HG03457 (cell line): ENCODE measurements around the gene ARHGAP31.
"Not testable (repeated sequence)": the region's sequence is repeated elsewhere in the genome, so short reads cannot be mapped to it uniquely, and the experiment has no call there.

Experiments
- ATAC-seq: cut with Tn5 transposase; IDR thresholded peaks from one replicate; pipeline ENCODE4 v1.9.1; 2021; ENCODE audit warnings: moderate number of reproducible peaks; ENCODE audit not compliant: unreplicated experiment

The ARHGAP31 gene

GRCh38 chr3:119347036-119347435, 52.9 kb downstream of the ARHGAP31 start:
- no peak for ATAC-seq

- ATAC-seq: no peak
Measured at GRCh38 chr3:119349354-119350041, 55.3 kb downstream of the ARHGAP31 start.

- no peak for ATAC-seq
Measured at GRCh38 chr3:119350114-119350513, 55.9 kb downstream of the ARHGAP31 start.

GRCh38 chr3:119351581-119351980, 57.4 kb downstream of the ARHGAP31 start:
- ATAC-seq: no peak

GRCh38 chr3:119352034-119352609, 57.9 kb downstream of the ARHGAP31 start:
- ATAC-seq: peak; percentile 95

GRCh38 chr3:119352863-119353527, 58.8 kb downstream of the ARHGAP31 start:
- ATAC-seq: peak; percentile 27

GRCh38 chr3:119355608-119356007, 61.4 kb downstream of the ARHGAP31 start:
- not testable (repeated sequence) for ATAC-seq

GRCh38 chr3:119356646-119357045, 62.5 kb downstream of the ARHGAP31 start:
- no peak for ATAC-seq

- ATAC-seq: no peak
Measured at GRCh38 chr3:119357190-119357589, 63.0 kb downstream of the ARHGAP31 start.

- ATAC-seq: no peak
Measured at GRCh38 chr3:119359476-119360326, 65.5 kb downstream of the ARHGAP31 start.

GRCh38 chr3:119360736-119361462, 66.7 kb downstream of the ARHGAP31 start:
- no peak for ATAC-seq

- no peak for ATAC-seq
Measured at GRCh38 chr3:119362010-119362409, 67.8 kb downstream of the ARHGAP31 start.

- no peak for ATAC-seq
Measured at GRCh38 chr3:119362940-119363725, 69.0 kb downstream of the ARHGAP31 start.

- ATAC-seq: no peak
Measured at GRCh38 chr3:119364401-119364800, 70.2 kb downstream of the ARHGAP31 start.

- ATAC-seq: no peak
Measured at GRCh38 chr3:119365418-119365817, 71.2 kb downstream of the ARHGAP31 start.

- no peak for ATAC-seq
Measured at GRCh38 chr3:119367000-119367399, 72.8 kb downstream of the ARHGAP31 start.

GRCh38 chr3:119368298-119368697, 74.1 kb downstream of the ARHGAP31 start:
- no peak for ATAC-seq

- ATAC-seq: not testable (repeated sequence)
Measured at GRCh38 chr3:119371786-119372185, 77.6 kb downstream of the ARHGAP31 start.

- ATAC-seq: no peak
Measured at GRCh38 chr3:119375106-119375505, 80.9 kb downstream of the ARHGAP31 start.

GRCh38 chr3:119375510-119375909, 81.3 kb downstream of the ARHGAP31 start:
- ATAC-seq: no peak
